COLO668 (cell line): ENCODE measurements around the gene CD79A.

Experiments
- DNase-seq: peaks from one replicate; lab custom pipeline; 2025; ENCODE audit not compliant: unreplicated experiment; lab: John Stamatoyannopoulos, UW

Gene CD79A

GRCh38 chr19:41929536-41930071 lies 52.5 kb downstream of the CD79A start:
- DNase-seq = no peak

GRCh38 chr19:41930322-41930722 lies 53.2 kb downstream of the CD79A start:
- no peak for DNase-seq
